H1 (cell line): Measurements from ENCODE around the gene STEAP1B. TPM values are rescaled to one million over a fixed set of nuclear protein-coding genes. Genes with fewer than 3 reads are reported as not detected.

Experiments used
- CTCF ChIA-PET: fragments of 300-600 bp; sonication (Branson Sonifier 250); formaldehyde crosslinking; loops from one replicate; lab custom pipeline; 2021; ENCODE audit not compliant: partially characterized antibody; lab: Charles Lee
- POLR2A ChIA-PET: fragments of 300-600 bp; sonication (Branson Sonifier 250); formaldehyde crosslinking; loops from one replicate; lab custom pipeline; 2021; ENCODE audit warnings: inconsistent platforms; ENCODE audit not compliant: partially characterized antibody; lab: Charles Lee
- DNase-seq, 2 experiments: peaks; one replicate each; pipeline versions ENCODE4 v3.0.0 to v3.0.0-alpha.2; 2010 to 2022; ENCODE audit warnings: low spot score in 2 of 2, low read depth in 1 of 2, mixed read lengths in 1 of 2
- FAIRE-seq: peaks from 2 replicates; lab custom pipeline; 2011; peaks lifted over from hg19 to GRCh38; lab: Jason Lieb, UNC
- H2AFZ ChIP-seq: 2 replicates; pipeline ENCODE4 v1.8.1; 2012; ENCODE audit warnings: low read length, inconsistent platforms
- H2AK5ac ChIP-seq: 2 replicates; pipeline ENCODE4 v1.6.1; 2013; ENCODE audit warnings: low read depth, low read length
- H2BK120ac ChIP-seq: replicated peaks from 2 replicates; pipeline ENCODE3; 2013; ENCODE audit warnings: low read depth, low read length, inconsistent platforms
- H2BK12ac ChIP-seq: 2 replicates; pipeline ENCODE4 v1.6.1; 2013; ENCODE audit warnings: low read depth, low read length
- H2BK15ac ChIP-seq: 2 replicates; pipeline ENCODE4 v1.6.1; 2013; ENCODE audit warnings: low read length
- H2BK20ac ChIP-seq: 2 replicates; pipeline ENCODE4 v1.6.1; 2013; ENCODE audit warnings: low read length
- H2BK5ac ChIP-seq: 2 replicates; pipeline ENCODE4 v1.6.1; 2013; ENCODE audit warnings: low read depth, low read length
- H3K14ac ChIP-seq: 2 replicates; pipeline ENCODE4 v1.6.1; 2013; ENCODE audit warnings: inconsistent platforms; ENCODE audit not compliant: insufficient read length
- H3K18ac ChIP-seq: 2 replicates; pipeline ENCODE4 v1.6.1; 2013; ENCODE audit warnings: low read length; ENCODE audit errors: extremely low read depth
- H3K23ac ChIP-seq: 2 replicates; pipeline ENCODE4 v1.6.1; 2013; ENCODE audit warnings: inconsistent platforms; ENCODE audit not compliant: insufficient read length
- H3K23me2 ChIP-seq: 2 replicates; pipeline ENCODE4 v1.6.1; 2013; ENCODE audit warnings: low read depth, low read length
- H3K27ac ChIP-seq: 2 replicates; pipeline ENCODE4 v1.6.1; 2011; ENCODE audit warnings: low read depth, low read length, inconsistent platforms
- H3K27me3 ChIP-seq, 4 experiments: replicated peaks in 1 of 4; 1 replicate in 1 of 4; 2 replicates in 3 of 4; pipeline versions ENCODE4 v1.6.1 to v1.8.1; 2011 to 2013; ENCODE audit warnings: low read length in 3 of 4, mild to moderate bottlenecking in 3 of 4, inconsistent platforms in 2 of 4, mixed read lengths in 2 of 4, moderate library complexity in 1 of 4; ENCODE audit not compliant: control insufficient read depth in 3 of 4, insufficient read depth in 3 of 4; ENCODE audit errors: extremely low read depth in 1 of 4
- H3K36me3 ChIP-seq, 4 experiments: 2 replicates each; pipeline versions ENCODE4 v1.6.1 to v1.8.1; 2011 to 2013; ENCODE audit warnings: mild to moderate bottlenecking in 4 of 4, low read length in 3 of 4, moderate library complexity in 2 of 4, control low read depth in 1 of 4, inconsistent platforms in 1 of 4; ENCODE audit not compliant: insufficient read depth in 4 of 4, control insufficient read depth in 2 of 4
- H3K4ac ChIP-seq: replicated peaks from 2 replicates; pipeline ENCODE3; 2013; ENCODE audit warnings: low read length, low read depth, mixed read lengths, inconsistent platforms; ENCODE audit not compliant: insufficient read length
- H3K4me1 ChIP-seq, 4 experiments: replicated peaks in 1 of 4; 1 replicate in 1 of 4; 2 replicates in 3 of 4; pipeline versions ENCODE4 v1.6.1 to v1.8.1; 2011 to 2013; ENCODE audit warnings: low read length in 3 of 4, inconsistent platforms in 2 of 4, mixed read lengths in 1 of 4; ENCODE audit not compliant: insufficient read depth in 4 of 4, control insufficient read depth in 3 of 4
- H3K4me2 ChIP-seq, 2 experiments: 2 replicates each; pipeline versions ENCODE4 v1.6.1 to v1.8.1; 2011 to 2013; ENCODE audit warnings: low read depth in 2 of 2, low read length in 2 of 2, control low read depth in 1 of 2, inconsistent platforms in 1 of 2, mild to moderate bottlenecking in 1 of 2; ENCODE audit not compliant: insufficient read depth in 1 of 2
- H3K4me3 ChIP-seq, 4 experiments: fragments of 200-600, 300-600 bp in 1 of 4; sonication (generic), shearing (Covaris generic), sonication (Bioruptor Twin) in 1 of 4; 2 replicates each; pipeline versions ENCODE4 v1.5.1 to v1.8.1; 2011 to 2016; ENCODE audit warnings: low read length in 4 of 4, low read depth in 3 of 4, control low read depth in 2 of 4, inconsistent platforms in 2 of 4, mild to moderate bottlenecking in 2 of 4, mixed read lengths in 1 of 4, moderate library complexity in 1 of 4; ENCODE audit not compliant: insufficient read depth in 2 of 4; ENCODE audit errors: extremely low read depth in 1 of 4
- H3K56ac ChIP-seq: replicated peaks from 2 replicates; pipeline ENCODE3; 2013; ENCODE audit warnings: low read depth, mild to moderate bottlenecking, mixed read lengths, low read length, inconsistent platforms; ENCODE audit not compliant: insufficient read length
- H3K79me1 ChIP-seq: 2 replicates; pipeline ENCODE4 v1.6.1; 2013; ENCODE audit warnings: low read depth, low read length, control low read depth
- H3K79me2 ChIP-seq, 2 experiments: 2 replicates each; pipeline versions ENCODE4 v1.6.1 to v1.8.1; 2012 to 2013; ENCODE audit warnings: low read length in 2 of 2, mild to moderate bottlenecking in 2 of 2, inconsistent platforms in 1 of 2; ENCODE audit not compliant: insufficient read depth in 2 of 2, control insufficient read depth in 1 of 2
- H3K9ac ChIP-seq, 4 experiments: replicated peaks in 1 of 4; 1 replicate in 1 of 4; 2 replicates in 3 of 4; pipeline versions ENCODE4 v1.6.1 to v1.8.1; 2011 to 2013; ENCODE audit warnings: low read depth in 3 of 4, low read length in 3 of 4, control low read depth in 2 of 4, mild to moderate bottlenecking in 2 of 4, moderate library complexity in 2 of 4, inconsistent platforms in 1 of 4; ENCODE audit errors: extremely low read depth in 1 of 4
- H3K9me3 ChIP-seq, 2 experiments: 2 replicates each; pipeline versions ENCODE4 v1.6.1 to v1.8.1; 2012 to 2013; ENCODE audit warnings: mild to moderate bottlenecking in 2 of 2, moderate library complexity in 2 of 2, control low read depth in 1 of 2, inconsistent platforms in 1 of 2, low read depth in 1 of 2, low read length in 1 of 2, mixed read lengths in 1 of 2; ENCODE audit not compliant: insufficient read depth in 2 of 2
- H4K20me1 ChIP-seq, 2 experiments: replicated peaks in 1 of 2; 2 replicates each; pipeline versions ENCODE3 to v1.8.1; 2011 to 2013; ENCODE audit warnings: inconsistent platforms in 2 of 2, low read length in 2 of 2, mild to moderate bottlenecking in 1 of 2; ENCODE audit not compliant: insufficient read depth in 2 of 2, control insufficient read depth in 1 of 2
- H4K5ac ChIP-seq: 2 replicates; pipeline ENCODE4 v1.6.1; 2013; ENCODE audit warnings: low read length, low read depth, mixed read lengths, inconsistent platforms; ENCODE audit not compliant: insufficient read length
- H4K8ac ChIP-seq: 2 replicates; pipeline ENCODE4 v1.8.0; 2013; ENCODE audit warnings: mild to moderate bottlenecking, moderate library complexity, low read length, inconsistent platforms; ENCODE audit not compliant: insufficient read depth; ENCODE audit errors: extremely low read depth
- H4K91ac ChIP-seq: replicated peaks from 2 replicates; pipeline ENCODE3; 2013; ENCODE audit warnings: low read length, mixed read lengths, inconsistent platforms; ENCODE audit not compliant: insufficient read length
- ASH2L ChIP-seq: fragments of 200-600, 300-600 bp; sonication (generic); IDR thresholded peaks from one replicate; pipeline ENCODE4 v1.7.1; 2017; ENCODE audit warnings: low read length
- GTF2F1 ChIP-seq: IDR thresholded peaks from 2 replicates; pipeline ENCODE4 v1.6.1; 2012; ENCODE audit warnings: low read depth, low read length, improper control_type of control experiment, borderline replicate concordance
- MAX ChIP-seq: IDR thresholded peaks from 2 replicates; pipeline ENCODE4 v1.6.1; 2012; ENCODE audit warnings: inconsistent platforms
- NRF1 ChIP-seq: IDR thresholded peaks from 2 replicates; pipeline ENCODE4 v1.6.1; 2011; ENCODE audit warnings: mild to moderate bottlenecking, low read depth, low read length, improper control_type of control experiment
- PHF8 ChIP-seq: fragments of 200-600 bp; sonication (generic); conservative IDR thresholded peaks from 2 replicates; pipeline ENCODE4 v1.7.1; 2012; ENCODE audit warnings: low read depth, mild to moderate bottlenecking, inconsistent platforms, low read length, moderate library complexity
- TCF12 ChIP-seq: IDR thresholded peaks from 2 replicates; pipeline ENCODE4 v1.6.1; 2011; ENCODE audit warnings: low read depth, mild to moderate bottlenecking, low read length
- whole genome bisulfite sequencing, 2 experiments: shearing (Covaris generic) in 1 of 2; methylation state at CpG; one replicate each; pipeline versions ENCODE4 v1.1.6 to v1.1.7; 2013 to 2015; ENCODE audit warnings: low lambda C conversion rate in 2 of 2, mixed read lengths in 2 of 2, inconsistent platforms in 1 of 2, low coverage in 1 of 2, missing lambda C conversion rate in 1 of 2; ENCODE audit not compliant: insufficient replicate concordance in 2 of 2, insufficient coverage in 1 of 2, insufficient read length in 1 of 2; ENCODE audit errors: extremely low coverage in 1 of 2, missing lambda C conversion rate in 1 of 2; 5-methylcytosine and 5-hydroxymethylcytosine counted together
- polyA plus RNA-seq, 7 experiments: library from polyadenylated mRNA; depleted of rRNA in 3 of 7; stranded (reverse) in 5 of 7; unstranded in 2 of 7; fragments of >200 nt in 5 of 7; fragments of 200-250 nt in 2 of 7; gene quantifications; 1 replicate in 5 of 7; 2 replicates in 1 of 7; 4 replicates in 1 of 7; pipeline versions ENCODE4 v1.2.1 to v1.2.3, GENCODE V29; 2011 to 2013; ENCODE audit warnings: missing spikeins in 2 of 7, mixed read lengths in 2 of 7
- total RNA-seq: library from RNA; stranded (reverse); fragmentation: NEBNext Ultra II Directional; extraction: Animal tissue kit (Norgen Biotek cat#: 25700); gene quantifications from 2 replicates; pipeline ENCODE4 v1.2.1, GENCODE V29; 2021

Gene STEAP1B
- total and polyA plus RNA-seq, 2 of the 8 experiments (the other 6 are each of a cell fraction or from before 2014, with no cell fraction given) = 5.4 to 8.7 TPM

DNA sequence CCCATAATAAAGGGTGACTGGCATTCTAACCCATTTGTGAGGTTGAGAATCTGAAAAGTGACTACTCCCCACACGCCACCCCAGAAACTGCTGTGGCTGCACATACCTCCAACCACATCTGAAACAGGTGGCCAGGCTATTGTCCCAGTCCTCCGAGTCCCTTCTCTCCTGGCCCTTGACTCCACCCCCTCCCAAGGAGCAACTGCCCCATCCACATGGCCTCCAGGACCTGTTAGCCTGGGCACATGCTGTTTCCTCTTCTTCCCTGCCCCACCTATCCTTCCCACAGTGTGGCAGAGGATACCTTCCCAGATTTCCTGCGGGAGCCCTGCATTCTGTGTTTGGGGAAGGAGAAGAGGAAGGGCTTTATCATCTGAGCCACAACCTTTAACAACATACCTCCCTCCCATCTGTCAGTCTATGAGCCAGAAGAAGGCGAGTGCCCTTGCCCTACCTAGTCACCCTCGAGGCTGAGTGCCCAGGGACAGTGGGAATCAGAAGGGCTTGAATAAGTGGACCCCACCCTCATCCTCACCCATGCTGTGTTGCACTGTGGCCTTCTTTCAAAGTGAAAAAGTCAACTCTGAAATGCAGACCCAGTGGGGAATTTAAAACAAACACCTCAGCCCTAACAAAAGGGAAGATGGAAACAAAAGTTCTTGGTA lies 11.9 kb downstream of the STEAP1B start:
- Histone ChIP-seq H3K27ac (no peak overlapping the region), H4K8ac (no peak overlapping the region), H3K4ac (no peak overlapping the region), H2AFZ (no peak overlapping the region), H2BK15ac (no peak overlapping the region), H2BK5ac (peak overlapping the region; percentile 10), H3K36me3 (no peaks in the 10 kb centered on the region), H3K18ac (no peak overlapping the region), H3K23me2 (no peaks in the 10 kb centered on the region), H3K56ac (no peak overlapping the region), H4K20me1 (no peaks in the 10 kb centered on the region), H3K4me3 (no peak overlapping the region), H4K5ac (no peak overlapping the region), H2AK5ac (no peak overlapping the region), H3K23ac (no peak overlapping the region), H3K79me1 (no peaks in the 10 kb centered on the region), H2BK20ac (no peak overlapping the region), H3K14ac (no peak overlapping the region), H3K9ac (no peak overlapping the region), H3K27me3 (no peaks in the 10 kb centered on the region), H3K4me1 (peaks cover 4 to 10% (median 8%) of the 10 kb centered on the region in 4 experiments; a peak in 6 of 7 replicates), H3K9me3 (no peaks in the 10 kb centered on the region), H2BK120ac (no peak overlapping the region), H4K91ac (no peak overlapping the region), H3K4me2 (peak overlapping the region in 1 of 2 experiments; percentile 5; a peak in 1 of 4 replicates), H3K79me2 (no peaks in the 10 kb centered on the region), H2BK12ac (0 out of 2 replicates have a peak overlapping the region, but pooled peaks have one; percentile 33)
- 67% methylated on average over 5 of the region's 5 CpGs; no CpG with 5 or more reads in 1 of the 2 experiments for WGBS, 2 experiments
- DNase-seq (no peak), FAIRE-seq (no peak)
- ChIA-PET CTCF (interaction anchor here (0.7 to 6.5 kb wide), 2 partner anchors 372 to 377 kb away, joined by 3 to 81 read pairs; no protein-coding TSS in a partner anchor), POLR2A (no interaction called here)
- TF ChIP-seq NRF1 (no peak), PHF8 (no peak), ASH2L (no peak), MAX (peak; percentile 38; the same call in 1 of the 2 replicates), GTF2F1 (no peak), TCF12 (no peak)
